Vagina (tissue), 2 donors: ENCODE measurements around the gene PRR13.

Source experiments
- CTCF ChIP-seq, 3 experiments: fragments of 450-650 bp in 2 of 3; fragments of 200-600 bp in 1 of 3; sonication (generic) in 1 of 3; IDR thresholded peaks; one replicate each; pipeline ENCODE4 v1.5.1; 2017 to 2019; ENCODE audit warnings: antibody characterized with exemption in 3 of 3, mild to moderate bottlenecking in 2 of 3, moderate library complexity in 2 of 3
- POLR2A ChIP-seq, 2 donors: fragments of 450-650 bp; IDR thresholded peaks; one replicate each; pipeline ENCODE4 v1.6.1; 2017; ENCODE audit warnings: antibody characterized with exemption in 2 of 2, mild to moderate bottlenecking in 2 of 2, moderate library complexity in 2 of 2
- POLR2AphosphoS5 ChIP-seq, 2 donors: sonication (generic); formaldehyde crosslinking; IDR thresholded peaks; one replicate each; pipeline ENCODE4 v1.9.0; 2017; ENCODE audit warnings: antibody characterized with exemption in 2 of 2, mild to moderate bottlenecking in 2 of 2, low read depth in 1 of 2; ENCODE audit not compliant: insufficient read depth in 1 of 2

DNA sequence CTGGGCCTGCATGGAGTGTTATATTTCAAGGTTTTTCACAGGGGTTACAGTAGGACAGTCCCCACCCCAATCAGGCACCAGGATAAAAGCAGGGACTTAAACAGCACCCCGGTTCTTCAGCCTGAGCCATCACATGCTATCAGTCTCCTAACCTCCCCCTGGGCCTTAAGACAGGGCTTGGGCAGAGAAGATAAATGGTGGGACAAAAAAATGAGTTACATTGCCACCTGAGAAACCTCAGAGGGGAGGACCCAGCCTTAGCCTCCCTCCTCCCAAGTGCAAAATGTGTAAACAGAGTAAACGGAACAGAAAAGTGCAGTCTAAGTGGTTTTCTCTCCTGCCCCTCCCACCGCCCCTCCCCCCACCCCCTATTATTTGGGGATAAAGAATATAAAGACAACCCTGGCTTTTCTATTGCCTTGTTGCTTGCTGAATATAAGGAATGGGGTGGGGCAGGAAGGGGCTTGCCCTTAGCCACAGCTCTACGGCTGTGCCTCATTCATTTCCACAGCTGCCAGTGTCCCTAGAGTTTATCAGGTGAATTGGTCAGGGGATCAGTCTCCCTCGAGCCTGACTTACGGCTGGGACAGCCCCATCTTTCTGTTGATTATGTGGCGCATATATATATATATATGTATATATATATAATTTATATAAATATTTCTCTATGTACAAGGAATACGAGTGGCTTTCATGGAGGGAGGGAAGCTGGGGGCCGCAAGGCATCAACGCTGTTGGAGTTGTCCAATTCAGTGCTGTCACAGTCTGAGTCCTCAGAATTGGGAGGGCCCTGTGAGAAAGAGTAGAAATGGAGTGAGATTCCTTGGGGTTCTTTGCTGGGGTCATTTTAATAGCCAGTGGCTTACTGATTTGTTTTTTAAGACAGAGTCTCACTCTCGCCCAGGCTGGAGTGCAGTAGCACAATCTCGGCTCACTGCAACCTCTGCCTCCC is 39.2 kb downstream of the PRR13 start:
- no peak for TF ChIP-seq POLR2AphosphoS5 (IDR thresholded peaks at IDR 0.05; ENCODE audit: insufficient read depth in 1 of 2, low read depth in 1 of 2)
- no peak for TF ChIP-seq CTCF (IDR thresholded peaks at IDR 0.05)
- no peak for TF ChIP-seq POLR2A (IDR thresholded peaks at IDR 0.05)
